HG03064 (cell line): ENCODE measurements around the gene PHC2.

Experiments used
- ATAC-seq: cut with Tn5 transposase; IDR thresholded peaks from one replicate; pipeline ENCODE4 v1.9.1; 2021; ENCODE audit warnings: low read depth; ENCODE audit not compliant: unreplicated experiment

The PHC2 gene

DNA sequence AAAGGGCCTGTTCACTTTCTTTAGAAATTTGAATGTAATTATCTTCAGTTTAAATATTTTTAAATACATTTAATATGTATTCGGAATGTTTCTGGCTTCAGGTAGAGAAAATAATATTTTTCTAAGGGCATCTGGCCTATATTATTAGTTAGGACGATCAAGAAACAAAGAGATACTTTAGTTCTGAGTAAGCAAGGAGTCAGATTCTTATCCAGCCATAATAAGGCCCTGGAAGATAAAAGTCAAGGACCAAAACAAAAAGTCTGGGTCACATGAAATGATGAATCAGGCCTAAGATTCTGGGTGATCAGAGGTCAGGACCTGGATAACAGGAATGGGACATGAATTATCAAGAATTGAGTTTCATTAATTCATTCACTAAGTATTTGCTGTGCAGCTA lies 6.3 kb downstream of the PHC2 start:
- no peak for ATAC-seq

DNA sequence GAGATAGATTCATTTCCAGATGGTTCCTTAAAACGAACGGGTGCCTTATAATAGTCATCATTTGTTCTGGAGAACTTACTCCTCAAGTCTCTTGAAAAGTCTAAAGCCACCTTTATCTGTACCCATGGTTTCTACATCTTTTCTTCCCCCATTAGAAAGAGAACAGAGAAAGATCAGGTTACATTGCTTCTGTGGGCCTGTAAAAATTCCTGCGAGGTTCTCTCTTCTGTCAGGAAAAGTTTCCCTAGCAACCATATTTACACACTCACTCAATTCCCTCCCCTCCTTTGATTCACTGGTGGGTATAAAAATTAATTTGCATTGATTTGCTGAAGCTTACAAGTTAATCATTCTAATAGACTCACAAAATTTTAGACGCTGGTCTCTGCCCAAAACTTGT lies 6.7 kb downstream of the PHC2 start:
- no peak for ATAC-seq

DNA sequence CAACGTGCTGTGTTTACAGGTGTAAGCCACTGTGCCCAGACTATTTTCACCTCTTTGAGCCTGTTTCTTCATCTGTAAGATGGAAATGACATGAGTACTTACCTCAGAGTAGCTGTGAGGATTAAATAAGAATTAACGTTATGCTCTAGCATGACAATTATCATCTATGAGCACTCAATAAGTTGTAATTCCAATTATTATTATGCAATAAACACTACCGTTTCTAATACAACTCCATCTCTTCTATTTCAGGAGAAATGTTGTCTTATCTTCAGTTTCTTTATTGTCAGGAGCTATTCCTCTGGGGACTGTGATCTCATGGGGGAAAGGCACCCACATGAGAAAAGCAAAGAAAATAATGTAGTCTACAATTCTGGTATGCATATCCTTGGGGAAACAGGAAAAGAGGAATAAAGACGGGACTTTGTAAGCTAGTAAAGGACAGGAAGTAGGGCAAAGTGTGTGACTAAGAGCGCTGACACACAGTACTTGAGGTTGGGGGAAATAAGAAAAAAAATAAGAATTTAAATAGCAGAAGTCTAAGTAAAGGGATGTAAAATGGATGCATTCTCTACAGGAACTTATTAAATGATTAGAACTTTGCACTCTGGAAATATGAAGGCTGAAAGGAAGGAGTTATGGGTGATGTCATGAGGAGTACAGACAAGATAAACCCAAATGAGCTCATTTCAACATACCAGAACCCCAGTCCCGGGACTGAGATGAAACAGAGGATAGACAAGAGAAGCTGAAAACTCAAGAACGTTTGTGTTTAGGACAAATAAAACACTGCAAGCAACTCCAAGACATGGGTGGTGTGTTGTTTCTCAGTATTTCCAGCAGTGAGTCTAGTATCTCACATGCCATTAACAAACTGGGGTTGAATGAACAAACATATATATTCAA lies 9.8 kb downstream of the PHC2 start:
- ATAC-seq: no peak

DNA sequence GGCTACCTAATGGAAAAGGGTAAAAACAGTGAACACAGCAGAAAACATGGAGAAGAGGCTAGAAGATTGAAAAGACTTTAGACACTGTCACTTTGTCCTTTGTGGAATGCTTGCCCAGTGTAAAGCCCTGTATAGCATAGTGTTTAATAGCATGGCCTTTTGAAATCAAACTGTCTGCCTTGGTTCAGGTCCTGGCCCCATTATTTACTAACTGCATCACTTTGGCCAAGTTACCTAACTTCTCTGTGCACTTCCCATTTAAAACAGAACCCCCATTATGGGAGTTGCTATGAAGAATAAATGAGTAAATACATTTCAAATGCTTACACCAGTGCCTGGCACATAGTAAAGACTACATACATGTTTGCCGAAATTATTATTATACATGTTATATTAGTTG lies 12.1 kb downstream of the PHC2 start:
- ATAC-seq: no peak

DNA sequence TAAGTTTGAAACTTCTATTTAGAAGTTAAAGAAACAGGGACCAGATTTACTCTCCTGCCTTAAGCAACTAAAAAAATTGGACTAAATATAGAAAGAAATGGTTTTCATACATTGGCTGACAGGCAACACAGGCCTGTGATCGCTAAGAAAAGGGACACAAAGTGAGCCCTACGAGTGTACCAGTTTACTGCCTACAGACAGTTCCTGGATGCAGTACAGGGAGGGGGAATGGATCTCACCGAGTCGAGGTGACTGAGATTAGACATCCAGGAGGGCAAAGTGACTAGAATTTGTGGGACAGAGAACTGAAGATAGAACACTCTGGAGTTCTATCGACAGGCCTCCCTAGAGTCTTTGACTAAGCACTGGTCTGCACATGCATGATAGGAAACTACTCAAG lies 16.0 kb downstream of the PHC2 start:
- ATAC-seq: no peak

DNA sequence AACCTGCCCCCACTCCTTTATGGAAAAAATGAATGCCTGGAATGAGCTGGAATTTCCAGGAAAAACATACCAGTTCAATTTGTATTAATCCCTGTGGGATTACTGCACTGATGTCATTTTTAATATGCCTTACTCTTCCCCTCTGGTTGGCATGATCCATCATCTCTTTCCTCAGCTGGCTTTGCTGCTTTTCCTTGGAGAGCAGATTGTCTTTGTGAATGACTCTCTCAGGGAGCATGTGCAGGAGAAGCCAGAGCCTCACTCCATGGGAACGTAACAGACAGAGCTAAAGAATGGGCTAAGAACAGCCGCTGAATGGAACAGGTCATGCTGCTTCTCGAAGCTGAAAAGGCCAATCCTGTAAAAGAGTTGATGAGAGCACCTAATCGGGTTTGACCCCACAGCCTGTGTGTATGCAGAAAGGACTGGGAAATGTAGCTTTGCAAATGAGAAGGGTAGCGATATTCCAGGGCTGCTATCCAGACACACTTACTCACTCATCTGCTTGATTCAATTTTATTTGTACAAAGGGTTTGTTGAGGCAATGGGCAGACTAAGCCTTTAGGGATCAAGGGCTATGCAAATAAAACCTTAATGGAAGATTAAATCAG lies 20.7 kb downstream of the PHC2 start:
- ATAC-seq: no peak

DNA sequence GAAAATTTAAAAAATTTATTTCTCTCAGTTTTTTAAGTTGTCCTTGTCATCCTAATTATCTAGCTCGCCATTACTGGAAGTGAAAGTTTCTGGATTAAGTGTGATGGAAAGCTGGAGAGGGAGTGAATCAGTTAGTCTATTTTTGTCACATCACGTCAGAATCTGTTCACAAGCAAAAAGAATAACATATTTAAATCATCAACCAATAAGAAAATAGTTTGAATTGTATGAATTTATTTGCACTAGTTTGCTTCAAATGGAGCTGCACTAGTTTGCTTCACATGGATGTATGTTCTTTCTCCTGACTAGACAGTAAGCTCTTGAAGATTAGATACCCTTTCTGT lies 22.8 kb downstream of the PHC2 start:
- no peak for ATAC-seq

DNA sequence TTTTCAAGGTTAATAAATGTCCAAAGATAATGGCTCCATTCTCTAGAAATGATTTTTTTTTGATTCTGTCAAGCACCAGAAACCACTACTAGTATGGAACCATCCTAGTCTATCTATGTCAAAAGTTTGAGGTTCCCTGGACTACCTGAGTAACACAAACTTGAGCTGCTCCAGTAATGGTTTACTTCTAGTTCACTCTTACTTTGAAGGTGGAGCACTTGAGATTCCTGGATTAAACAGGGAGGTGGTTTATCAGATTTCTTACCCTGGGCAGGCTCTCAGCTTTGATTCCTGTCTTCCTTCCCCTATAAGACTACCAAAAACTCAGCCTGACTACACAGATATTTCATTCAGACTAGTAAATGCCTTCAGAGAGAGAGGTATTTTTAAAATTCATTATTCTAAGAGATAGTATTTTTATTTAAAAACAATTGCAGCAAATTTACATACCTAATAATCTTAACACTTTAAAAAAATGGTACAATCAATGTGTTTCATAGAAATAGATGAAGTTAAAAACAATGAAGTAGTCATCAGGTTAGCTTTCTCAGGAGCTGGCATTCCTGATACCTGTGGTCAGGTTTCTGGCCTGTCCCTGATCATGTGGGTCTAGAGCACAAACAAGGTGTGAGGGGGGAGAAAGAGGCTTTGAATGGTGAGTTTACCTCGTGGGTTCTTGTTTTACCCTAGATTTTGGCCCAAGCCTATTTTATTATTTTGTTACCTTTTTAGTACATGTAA lies 23.4 kb downstream of the PHC2 start:
- ATAC-seq: no peak

DNA sequence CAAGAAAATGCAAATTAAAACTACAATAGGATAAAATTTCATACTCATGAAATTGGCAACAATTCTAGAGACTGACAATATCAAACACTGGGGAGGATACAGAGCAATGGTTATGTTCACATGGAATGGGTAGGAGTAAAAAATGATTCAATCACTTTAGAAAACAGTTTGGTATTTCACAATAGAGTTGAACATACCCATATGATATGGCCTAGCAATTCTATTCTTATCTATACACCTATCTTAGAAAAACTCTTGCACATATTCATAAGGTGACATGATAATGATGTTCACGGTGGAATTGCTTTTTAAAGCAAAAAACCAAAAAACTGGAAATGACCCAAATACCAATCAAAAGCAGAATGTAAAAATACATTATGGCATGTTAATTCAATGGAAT lies 28.7 kb downstream of the PHC2 start:
- no peak for ATAC-seq

DNA sequence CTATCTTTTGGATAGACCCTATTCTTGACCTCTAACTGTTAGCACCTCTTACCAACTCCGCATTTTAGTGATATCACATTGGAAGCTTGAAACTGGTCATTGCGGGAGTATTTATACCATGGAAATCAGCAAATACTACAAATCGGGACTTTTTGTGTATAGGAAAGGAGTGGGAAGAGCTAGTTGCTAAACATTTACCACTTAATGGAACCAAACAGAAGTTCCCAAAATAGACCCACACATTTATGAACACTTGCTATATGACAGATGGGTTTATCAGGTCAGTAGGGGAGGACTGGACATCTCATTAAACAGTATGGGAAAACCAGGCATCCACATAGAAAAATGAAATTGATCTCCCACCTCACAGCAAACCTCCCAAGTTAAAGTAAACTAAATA lies 29.4 kb downstream of the PHC2 start:
- no peak for ATAC-seq

DNA sequence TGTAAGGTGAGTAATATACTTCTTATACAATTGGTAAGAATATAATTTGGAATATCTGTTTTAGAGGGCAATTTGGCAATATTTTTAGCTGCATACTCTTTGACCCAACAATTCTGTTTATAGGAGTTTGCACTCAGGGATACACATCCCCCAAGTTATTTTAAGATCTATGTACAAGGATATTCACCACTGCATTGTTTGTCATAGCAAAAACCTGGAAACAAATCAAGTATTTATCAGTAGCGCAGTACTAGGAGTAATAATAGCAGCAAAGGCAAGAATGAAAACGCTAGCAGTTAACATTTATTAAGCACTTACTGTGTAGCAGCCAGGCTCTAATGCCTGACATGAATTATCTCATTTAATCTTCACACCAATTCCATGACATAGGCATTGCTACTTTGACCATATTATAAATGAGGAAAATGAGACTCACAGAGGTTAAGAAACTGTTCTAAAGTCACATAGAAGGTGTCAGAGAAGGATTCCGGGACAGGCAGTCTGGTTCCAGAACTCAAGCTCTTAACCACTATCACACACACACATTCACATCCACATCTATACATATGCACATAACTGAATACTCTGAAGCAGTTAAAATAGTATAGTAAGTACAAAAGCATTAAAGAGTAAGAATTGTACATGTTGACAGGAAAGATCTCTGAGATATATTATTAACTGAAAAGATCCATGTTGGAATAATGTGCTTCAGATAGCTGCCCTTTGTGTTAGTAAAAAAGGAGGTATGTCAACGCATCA lies 30.6 kb downstream of the PHC2 start:
- no peak for ATAC-seq

DNA sequence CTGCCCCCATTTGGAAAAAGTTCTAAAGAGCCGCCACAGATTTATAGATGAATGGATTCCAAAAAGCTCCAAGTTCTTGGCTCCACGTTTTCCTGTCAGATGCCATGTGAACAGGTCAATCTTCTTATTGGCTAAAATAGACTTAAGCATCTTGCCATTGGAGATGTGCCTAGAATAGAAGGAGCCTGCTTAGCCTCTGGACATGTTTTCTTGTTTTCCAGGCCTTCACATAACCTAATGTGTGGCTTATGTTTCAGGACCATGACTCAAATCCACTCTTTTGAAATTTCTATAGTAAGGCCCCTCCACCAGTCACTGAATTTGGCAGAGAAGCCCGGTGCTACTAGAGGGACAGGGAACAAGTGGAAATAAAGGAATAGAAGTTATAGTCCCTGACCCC lies 31.5 kb downstream of the PHC2 start:
- no peak for ATAC-seq

DNA sequence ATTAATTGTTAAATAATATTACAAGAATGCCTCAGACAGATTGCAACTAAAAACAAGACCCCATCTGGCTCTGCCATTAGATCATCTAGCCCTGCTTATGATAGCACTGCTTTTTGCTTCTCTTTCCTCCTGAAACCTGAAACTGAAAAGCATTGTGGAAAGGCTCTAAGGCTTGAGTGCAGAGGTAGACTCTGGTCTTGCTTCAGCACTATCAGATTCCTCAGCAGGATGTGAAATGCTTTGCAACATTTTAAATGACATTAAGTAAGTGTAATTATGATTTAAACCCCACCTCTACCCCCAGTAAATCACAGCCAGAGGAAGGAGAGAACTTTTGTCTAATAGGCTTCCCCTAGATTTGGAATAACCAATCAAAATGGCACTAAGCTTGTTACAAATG lies 32.9 kb downstream of the PHC2 start:
- no peak for ATAC-seq

DNA sequence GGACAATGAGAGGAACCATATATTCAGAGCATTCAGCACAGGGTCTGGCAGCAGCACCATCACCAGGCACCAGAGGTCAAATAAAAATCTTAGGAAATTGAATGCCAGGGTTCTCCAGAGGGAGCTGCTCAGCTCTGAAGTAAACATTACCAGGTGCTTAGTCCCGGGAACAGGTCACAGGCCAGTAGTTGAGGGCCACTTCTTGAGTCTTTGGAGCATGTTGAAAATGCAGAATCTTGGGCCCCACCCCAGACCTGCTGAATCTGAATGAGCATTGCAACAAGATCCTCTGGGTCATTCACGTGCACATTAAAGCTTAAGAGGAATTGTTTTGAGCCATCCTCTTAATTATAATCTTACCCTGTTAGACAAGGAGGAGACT lies 33.8 kb downstream of the PHC2 start:
- ATAC-seq: no peak

DNA sequence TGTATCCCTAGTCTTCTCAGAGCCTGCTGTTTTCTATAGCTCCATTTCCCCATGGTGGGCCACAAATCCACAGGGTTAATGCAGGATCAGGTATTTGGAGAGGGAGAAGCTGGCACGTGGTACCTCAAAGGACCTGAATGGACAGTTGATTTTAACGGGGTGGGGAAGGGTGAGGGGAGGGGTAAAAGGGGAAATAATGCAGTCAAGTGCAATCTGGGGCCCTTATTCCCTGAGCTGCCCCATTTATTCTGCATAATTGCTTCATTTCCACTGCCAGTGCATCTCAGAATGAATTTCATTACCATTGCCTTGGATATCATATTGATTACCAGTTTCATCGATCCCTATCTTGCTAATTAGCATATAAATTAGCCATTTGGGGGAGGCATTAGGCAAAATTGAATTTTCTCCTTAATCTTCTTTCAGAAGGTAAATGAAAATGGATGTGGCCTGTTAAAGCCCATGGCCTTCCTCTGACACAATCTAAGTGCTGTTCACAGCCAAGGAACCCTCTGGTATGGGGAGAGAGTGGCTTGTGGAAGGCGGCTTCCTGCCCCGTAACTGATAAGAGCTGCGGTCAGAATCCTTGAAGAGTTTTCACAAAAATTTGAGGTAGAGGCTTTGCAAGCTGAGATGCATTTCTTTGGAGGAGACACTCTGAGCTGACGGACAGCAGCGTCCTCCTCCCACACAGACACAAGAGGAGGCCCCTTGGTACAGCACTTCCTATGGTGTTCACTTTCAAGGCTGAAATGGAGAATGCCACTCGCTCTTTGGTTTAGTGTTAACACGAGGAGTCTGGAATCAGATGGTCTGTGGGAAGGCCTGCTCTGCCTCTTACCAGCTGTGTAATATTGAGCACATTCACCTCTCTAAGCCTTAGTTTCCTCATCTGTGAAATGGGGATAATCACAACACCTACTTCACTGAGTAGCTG lies 34.4 kb downstream of the PHC2 start:
- no peak for ATAC-seq

DNA sequence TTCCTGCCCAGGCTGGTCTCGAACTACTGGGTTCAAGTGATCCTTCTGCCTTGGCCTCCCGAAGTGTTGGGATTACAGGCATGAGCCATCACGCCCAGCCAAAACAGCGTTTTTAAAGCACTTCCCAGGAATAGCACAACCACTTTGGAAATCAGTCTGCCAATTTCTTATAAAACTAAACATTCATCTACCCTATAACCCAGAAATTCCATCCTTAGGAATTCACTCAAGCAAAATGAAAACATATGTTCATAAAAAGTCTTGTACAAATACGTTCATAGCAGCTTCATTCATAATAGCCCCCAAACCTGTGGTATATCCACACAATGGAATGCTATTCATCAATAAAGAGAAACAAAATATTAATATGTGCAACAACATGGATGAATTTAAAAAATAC lies 36.1 kb downstream of the PHC2 start:
- ATAC-seq: no peak

DNA sequence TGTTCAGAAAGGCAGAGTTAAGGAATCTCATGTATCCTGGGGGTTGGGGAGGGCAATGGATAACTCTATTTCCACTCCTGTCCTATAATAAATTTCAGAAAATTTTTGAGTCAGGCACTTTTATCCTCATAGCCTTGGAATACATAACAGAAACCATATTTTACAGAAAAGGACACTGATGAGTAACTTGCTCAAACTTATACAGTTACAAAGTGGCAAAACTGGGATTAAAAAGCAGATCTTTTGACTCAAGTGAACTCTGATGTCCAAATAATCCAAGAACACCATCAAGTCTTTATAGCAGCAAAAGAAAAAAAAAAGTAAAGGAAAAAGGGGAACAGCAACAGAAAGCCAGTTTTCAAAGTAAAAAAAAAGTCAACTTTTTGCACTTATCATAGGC lies 36.9 kb downstream of the PHC2 start:
- ATAC-seq: no peak

DNA sequence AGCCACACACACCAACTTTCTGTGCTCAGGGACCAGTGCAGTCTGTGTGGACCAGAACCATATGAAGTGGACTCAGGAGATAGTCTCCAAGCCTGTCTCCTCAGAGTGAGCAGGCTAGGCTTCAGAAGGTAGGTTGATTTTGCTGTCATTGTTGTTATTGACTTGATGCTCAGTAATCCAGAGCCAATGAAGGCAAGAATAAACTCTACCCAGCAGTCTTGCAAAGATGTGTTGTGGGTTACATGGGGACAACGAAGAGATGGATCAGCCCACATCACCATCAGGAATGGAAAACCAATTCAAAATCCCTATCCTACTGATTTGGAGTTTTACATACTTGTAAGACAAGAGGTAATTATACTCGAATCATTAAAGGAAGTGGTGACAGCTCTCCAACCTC lies 37.4 kb downstream of the PHC2 start:
- ATAC-seq: no peak

DNA sequence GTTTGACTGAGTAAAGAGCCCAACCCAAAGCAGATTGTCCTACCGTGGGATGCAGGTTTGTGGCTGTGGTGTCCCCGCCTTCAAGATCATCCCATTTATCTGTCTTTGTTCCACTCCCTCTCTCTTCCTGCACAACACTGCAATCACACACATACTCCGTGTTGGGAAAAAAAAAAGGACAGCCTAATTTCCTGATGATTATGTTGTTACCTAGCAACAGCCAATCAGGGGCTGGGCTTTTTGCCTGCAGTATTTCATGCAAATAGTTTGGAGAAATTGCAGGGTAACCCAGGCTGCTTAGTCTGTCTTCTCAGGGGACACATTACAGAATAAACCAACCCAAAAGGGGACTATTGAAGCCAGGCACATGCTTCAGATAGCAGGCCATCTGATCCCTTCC lies 38.3 kb downstream of the PHC2 start:
- no peak for ATAC-seq

DNA sequence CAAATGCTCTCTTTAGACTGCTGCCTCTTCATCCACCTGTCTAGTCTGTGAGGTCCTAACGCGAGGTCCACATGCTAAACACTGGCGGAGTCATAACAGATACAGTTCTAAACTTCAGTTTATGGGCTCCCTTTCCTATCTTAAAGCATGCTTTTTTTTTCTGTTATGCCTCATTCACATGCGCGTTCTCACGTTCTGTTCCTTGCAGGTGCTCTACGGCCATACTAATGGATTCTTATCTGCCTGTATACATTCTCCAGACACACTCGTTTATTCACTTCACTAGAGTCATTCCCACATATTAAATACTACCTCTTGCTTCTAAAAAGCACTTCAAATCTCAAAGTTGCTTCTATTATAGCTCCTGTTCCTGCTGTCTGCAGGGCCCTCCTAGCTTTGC lies 38.7 kb downstream of the PHC2 start:
- no peak for ATAC-seq
